ENCODE measurements around the gene FSCN2.

GRCh38 chr17:81509207-81509971, 18.8 kb upstream of the FSCN2 start:
- TF ChIP-seq, protein P1, sequence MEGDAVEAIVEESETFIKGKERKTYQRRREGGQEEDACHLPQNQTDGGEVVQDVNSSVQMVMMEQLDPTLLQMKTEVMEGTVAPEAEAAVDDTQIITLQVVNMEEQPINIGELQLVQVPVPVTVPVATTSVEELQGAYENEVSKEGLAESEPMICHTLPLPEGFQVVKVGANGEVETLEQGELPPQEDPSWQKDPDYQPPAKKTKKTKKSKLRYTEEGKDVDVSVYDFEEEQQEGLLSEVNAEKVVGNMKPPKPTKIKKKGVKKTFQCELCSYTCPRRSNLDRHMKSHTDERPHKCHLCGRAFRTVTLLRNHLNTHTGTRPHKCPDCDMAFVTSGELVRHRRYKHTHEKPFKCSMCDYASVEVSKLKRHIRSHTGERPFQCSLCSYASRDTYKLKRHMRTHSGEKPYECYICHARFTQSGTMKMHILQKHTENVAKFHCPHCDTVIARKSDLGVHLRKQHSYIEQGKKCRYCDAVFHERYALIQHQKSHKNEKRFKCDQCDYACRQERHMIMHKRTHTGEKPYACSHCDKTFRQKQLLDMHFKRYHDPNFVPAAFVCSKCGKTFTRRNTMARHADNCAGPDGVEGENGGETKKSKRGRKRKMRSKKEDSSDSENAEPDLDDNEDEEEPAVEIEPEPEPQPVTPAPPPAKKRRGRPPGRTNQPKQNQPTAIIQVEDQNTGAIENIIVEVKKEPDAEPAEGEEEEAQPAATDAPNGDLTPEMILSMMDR (IDR thresholded peaks at IDR 0.05) = no peak
- TF ChIP-seq MAX (IDR thresholded peaks at IDR 0.05; ENCODE audit: low read depth) = no peak
- 0 out of 2 replicates have a peak, but pooled peaks have one; percentile 6 for TF ChIP-seq SIN3A (IDR thresholded peaks at IDR 0.05; ENCODE audit: borderline replicate concordance, low read depth, low read length)
- no peak for TF ChIP-seq YY1 (IDR thresholded peaks at IDR 0.05; ENCODE audit: low read depth)
- TF ChIP-seq RAD21 (IDR thresholded peaks at IDR 0.05; ENCODE audit: low read length) = no peak
- TF ChIP-seq TAF1 (IDR thresholded peaks at IDR 0.05; ENCODE audit: borderline replicate concordance, low read depth, low read length) = no peak; the same call in 1 of the 2 replicates
- no peak for TF ChIP-seq EP300 (IDR thresholded peaks at IDR 0.05; ENCODE audit: borderline replicate concordance in 1 of 2, low read depth in 1 of 2, low read length in 1 of 2)
- no peak for TF ChIP-seq CHD2 (IDR thresholded peaks at IDR 0.05; ENCODE audit: low read length, partially characterized antibody)
- TF ChIP-seq GABPA (IDR thresholded peaks at IDR 0.05; ENCODE audit: low read depth) = no peak
- no peak for TF ChIP-seq RCOR1 (IDR thresholded peaks at IDR 0.05; ENCODE audit: low read length)
- peak; percentile 71; the same call in 1 of the 2 replicates for TF ChIP-seq POLR2AphosphoS5 (IDR thresholded peaks at IDR 0.05; ENCODE audit: low read depth, low read length)
- TF ChIP-seq, protein P2, sequence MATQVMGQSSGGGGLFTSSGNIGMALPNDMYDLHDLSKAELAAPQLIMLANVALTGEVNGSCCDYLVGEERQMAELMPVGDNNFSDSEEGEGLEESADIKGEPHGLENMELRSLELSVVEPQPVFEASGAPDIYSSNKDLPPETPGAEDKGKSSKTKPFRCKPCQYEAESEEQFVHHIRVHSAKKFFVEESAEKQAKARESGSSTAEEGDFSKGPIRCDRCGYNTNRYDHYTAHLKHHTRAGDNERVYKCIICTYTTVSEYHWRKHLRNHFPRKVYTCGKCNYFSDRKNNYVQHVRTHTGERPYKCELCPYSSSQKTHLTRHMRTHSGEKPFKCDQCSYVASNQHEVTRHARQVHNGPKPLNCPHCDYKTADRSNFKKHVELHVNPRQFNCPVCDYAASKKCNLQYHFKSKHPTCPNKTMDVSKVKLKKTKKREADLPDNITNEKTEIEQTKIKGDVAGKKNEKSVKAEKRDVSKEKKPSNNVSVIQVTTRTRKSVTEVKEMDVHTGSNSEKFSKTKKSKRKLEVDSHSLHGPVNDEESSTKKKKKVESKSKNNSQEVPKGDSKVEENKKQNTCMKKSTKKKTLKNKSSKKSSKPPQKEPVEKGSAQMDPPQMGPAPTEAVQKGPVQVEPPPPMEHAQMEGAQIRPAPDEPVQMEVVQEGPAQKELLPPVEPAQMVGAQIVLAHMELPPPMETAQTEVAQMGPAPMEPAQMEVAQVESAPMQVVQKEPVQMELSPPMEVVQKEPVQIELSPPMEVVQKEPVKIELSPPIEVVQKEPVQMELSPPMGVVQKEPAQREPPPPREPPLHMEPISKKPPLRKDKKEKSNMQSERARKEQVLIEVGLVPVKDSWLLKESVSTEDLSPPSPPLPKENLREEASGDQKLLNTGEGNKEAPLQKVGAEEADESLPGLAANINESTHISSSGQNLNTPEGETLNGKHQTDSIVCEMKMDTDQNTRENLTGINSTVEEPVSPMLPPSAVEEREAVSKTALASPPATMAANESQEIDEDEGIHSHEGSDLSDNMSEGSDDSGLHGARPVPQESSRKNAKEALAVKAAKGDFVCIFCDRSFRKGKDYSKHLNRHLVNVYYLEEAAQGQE (IDR thresholded peaks at IDR 0.05; ENCODE audit: low read depth, low read length) = no peak
- no peak for TF ChIP-seq TEAD4 (IDR thresholded peaks at IDR 0.05; ENCODE audit: borderline replicate concordance, insufficient read depth)
- TF ChIP-seq, protein P3, sequence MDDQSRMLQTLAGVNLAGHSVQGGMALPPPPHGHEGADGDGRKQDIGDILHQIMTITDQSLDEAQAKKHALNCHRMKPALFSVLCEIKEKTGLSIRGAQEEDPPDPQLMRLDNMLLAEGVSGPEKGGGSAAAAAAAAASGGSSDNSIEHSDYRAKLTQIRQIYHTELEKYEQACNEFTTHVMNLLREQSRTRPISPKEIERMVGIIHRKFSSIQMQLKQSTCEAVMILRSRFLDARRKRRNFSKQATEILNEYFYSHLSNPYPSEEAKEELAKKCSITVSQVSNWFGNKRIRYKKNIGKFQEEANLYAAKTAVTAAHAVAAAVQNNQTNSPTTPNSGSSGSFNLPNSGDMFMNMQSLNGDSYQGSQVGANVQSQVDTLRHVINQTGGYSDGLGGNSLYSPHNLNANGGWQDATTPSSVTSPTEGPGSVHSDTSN (IDR thresholded peaks at IDR 0.05) = no peak; the same call in 1 of the 2 replicates

Measured in SK-N-SH (cell line).